Left ventricle myocardium inferior (tissue), 1 donor: ENCODE results near the gene MED29. TPM values are rescaled to one million over a fixed set of nuclear protein-coding genes. Genes with fewer than 3 reads are reported as not detected.

ENCODE experiments used
- DNase-seq: peaks from one replicate; pipeline ENCODE4 v3.0.0-alpha.2; 2020
- H3K27ac ChIP-seq: fragments of 200-600 bp; replicated peaks from 2 replicates; pipeline ENCODE4 v1.8.0; 2021
- H3K27me3 ChIP-seq: fragments of 200-600 bp; 2 replicates; pipeline ENCODE4 v1.8.0; 2021; ENCODE audit warnings: low read depth
- H3K36me3 ChIP-seq: fragments of 200-600 bp; 2 replicates; pipeline ENCODE4 v1.8.0; 2021
- H3K4me1 ChIP-seq: fragments of 200-600 bp; 2 replicates; pipeline ENCODE4 v1.8.0; 2021
- H3K4me3 ChIP-seq: fragments of 200-600 bp; 2 replicates; pipeline ENCODE4 v1.8.0; 2021; ENCODE audit warnings: mild to moderate bottlenecking, moderate library complexity
- H3K9me3 ChIP-seq: fragments of 200-600 bp; replicated peaks from 2 replicates; pipeline ENCODE4 v1.8.0; 2021
- intact Hi-C: fragments of 100-400 bp; cut with micrococcal nuclease; formaldehyde crosslinking; loops from one replicate; pipeline ENCODE4 v1.11.0; 2022
- total RNA-seq: library from RNA; stranded (reverse); fragmentation: NEBNext Ultra II Directional; extraction: Animal tissue kit (Norgen Biotek cat#: 25700); gene quantifications from one replicate; pipeline ENCODE4 v1.2.1, GENCODE V29; 2021
- TF ChIP-seq, protein P1 (sequence below): fragments of 200-600 bp; IDR thresholded peaks from 2 replicates; pipeline ENCODE4 v1.8.0; 2021; ENCODE audit warnings: antibody characterized with exemption, mild to moderate bottlenecking, borderline replicate concordance
- donor health status: DM: no; HTN: yes; CAD: no; lungs with severe emphysema.

The MED29 gene
- total RNA-seq, 1 donor from 2014 or later, result 25.7 TPM

DNA sequence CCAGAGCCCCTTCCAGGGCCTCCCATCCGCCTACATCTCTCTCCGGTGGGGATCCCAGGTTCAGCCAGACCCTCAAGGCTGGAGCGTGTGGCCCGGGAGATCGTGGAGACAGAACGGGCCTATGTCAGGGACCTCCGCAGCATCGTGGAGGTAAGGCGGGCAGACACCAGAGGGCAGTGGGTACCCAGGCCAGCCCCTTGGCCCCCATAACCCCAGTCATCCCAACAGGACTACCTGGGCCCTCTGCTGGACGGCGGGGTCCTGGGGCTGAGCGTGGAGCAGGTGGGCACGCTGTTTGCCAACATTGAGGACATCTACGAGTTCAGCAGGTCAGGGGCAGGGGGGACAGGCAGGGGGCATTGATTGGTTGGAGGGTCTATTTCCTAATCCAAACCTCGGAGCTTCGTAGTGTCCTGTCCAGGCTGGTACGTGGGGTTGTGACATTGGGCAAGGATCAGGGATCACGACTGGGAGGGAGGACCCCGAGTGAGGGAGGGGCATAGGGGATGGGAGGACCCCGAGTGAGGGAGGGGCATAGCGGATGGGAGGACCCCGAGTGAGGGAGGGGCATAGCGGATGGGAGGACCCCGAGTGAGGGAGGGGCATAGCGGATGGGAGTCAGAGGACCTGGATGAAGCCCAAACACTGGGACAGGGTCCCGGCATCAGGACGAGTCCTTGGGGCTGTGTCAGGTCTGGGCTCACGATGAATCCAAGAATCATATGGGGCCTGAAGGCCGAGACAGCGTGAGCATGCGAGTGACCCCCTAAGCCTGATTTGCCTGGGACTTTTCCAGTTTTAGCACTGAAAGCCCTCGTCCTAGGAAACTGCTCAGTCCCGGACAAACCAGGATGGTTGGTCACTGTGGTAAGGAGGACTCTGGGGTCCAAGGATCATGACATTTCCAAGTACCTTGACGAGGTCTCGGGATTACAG lies 24.2 kb downstream of the MED29 start:
- peaks cover 64% of the 10 kb centered on the region for H3K4me1 ChIP-seq
- intact Hi-C loops, result no loop called here
- peaks cover 36% of the 10 kb centered on the region for H3K36me3 ChIP-seq
- no peak for DNase-seq
- H3K27me3 ChIP-seq, result no peaks in the 10 kb centered on the region
- peak overlapping the region; percentile 87 for H3K4me3 ChIP-seq
- TF ChIP-seq, protein P1, sequence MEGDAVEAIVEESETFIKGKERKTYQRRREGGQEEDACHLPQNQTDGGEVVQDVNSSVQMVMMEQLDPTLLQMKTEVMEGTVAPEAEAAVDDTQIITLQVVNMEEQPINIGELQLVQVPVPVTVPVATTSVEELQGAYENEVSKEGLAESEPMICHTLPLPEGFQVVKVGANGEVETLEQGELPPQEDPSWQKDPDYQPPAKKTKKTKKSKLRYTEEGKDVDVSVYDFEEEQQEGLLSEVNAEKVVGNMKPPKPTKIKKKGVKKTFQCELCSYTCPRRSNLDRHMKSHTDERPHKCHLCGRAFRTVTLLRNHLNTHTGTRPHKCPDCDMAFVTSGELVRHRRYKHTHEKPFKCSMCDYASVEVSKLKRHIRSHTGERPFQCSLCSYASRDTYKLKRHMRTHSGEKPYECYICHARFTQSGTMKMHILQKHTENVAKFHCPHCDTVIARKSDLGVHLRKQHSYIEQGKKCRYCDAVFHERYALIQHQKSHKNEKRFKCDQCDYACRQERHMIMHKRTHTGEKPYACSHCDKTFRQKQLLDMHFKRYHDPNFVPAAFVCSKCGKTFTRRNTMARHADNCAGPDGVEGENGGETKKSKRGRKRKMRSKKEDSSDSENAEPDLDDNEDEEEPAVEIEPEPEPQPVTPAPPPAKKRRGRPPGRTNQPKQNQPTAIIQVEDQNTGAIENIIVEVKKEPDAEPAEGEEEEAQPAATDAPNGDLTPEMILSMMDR, result no peak
- peak overlapping the region; percentile 99 for H3K27ac ChIP-seq
- no peaks in the 10 kb centered on the region for H3K9me3 ChIP-seq

DNA sequence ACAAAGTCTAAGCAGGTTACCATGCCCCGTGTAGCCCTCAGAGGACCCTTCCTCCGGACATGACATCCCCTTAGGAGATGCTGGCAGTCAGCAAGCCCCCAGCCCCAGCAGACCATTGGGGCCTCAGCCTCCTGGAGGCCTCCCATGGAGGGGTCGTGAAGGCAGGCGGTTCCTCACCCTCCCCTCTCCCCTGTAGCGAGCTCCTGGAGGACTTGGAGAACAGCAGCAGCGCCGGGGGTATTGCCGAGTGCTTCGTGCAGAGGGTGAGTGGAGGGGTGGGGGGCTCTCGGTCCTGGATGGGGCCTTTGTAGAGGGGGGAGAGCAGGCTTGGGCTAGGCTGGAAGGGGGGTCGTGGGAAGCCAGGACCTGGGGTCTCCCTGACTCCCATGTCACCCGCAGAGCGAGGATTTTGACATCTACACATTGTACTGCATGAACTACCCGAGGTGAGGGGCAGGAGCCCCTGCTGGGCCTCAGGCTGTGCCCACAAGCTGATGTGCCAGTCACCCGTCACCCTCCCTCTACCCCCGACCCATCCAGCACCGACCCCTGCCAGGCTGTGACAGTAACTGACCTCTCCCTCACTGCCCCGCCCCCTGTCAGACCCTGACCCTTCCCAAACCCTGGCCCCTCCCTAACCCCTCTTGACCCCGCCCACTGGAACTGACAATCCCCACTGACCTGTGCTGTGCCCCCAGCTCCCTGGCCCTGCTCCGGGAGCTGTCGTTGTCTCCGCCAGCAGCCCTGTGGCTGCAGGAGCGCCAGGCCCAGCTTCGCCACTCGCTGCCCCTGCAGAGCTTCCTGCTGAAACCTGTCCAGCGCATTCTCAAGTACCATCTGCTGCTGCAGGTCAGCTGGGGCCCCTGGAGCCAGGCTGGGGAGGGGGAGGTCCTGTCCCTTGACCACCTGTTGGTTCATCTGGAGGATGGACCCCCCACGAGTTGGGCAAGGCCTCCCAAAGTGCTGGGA lies 25.3 kb downstream of the MED29 start:
- TF ChIP-seq, protein P1, result no peak
- Histone ChIP-seq H3K36me3 (peaks cover 46% of the 10 kb centered on the region), H3K4me3 (peak overlapping the region; percentile 87), H3K4me1 (peaks cover 53% of the 10 kb centered on the region), H3K27me3 (no peaks in the 10 kb centered on the region), H3K9me3 (no peaks in the 10 kb centered on the region), H3K27ac (no peak overlapping the region)
- DNase-seq, result no peak
- intact Hi-C loops, result no loop called here

DNA sequence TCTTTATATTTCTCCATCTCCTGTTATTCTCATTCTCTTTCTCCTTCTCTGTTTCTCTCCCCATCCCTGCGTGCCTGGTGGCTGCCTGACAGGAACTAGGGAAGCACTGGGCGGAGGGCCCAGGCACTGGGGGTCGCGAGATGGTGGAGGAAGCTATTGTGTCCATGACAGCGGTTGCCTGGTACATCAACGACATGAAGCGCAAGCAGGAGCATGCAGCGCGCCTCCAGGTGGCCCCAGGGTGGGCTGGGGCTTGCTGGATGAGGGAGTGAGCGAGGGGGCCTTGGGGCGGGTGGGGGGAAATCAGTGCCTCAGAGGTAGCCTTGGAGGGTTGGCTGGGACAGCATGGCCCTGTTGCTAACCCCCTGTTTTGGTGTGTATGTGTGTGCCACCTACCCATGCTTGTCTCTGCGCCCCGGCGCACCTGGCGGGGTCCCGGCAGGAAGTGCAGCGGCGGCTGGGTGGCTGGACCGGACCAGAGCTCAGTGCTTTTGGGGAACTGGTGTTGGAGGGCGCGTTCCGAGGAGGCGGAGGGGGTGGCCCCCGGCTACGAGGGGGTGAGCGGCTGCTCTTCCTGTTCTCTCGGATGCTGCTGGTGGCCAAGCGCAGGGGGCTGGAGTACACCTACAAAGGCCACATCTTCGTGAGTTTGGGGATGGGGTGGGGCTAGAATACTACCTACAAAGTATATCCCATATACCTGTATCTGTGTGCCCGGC lies 26.4 kb downstream of the MED29 start:
- peaks cover 49% of the 10 kb centered on the region for H3K4me1 ChIP-seq
- H3K9me3 ChIP-seq, result no peaks in the 10 kb centered on the region
- DNase-seq, result no peak
- TF ChIP-seq, protein P1, result no peak
- no peak overlapping the region for H3K4me3 ChIP-seq
- intact Hi-C loops, result no loop called here
- H3K27ac ChIP-seq, result no peak overlapping the region
- H3K36me3 ChIP-seq, result peaks cover 58% of the 10 kb centered on the region
- H3K27me3 ChIP-seq, result no peaks in the 10 kb centered on the region

DNA sequence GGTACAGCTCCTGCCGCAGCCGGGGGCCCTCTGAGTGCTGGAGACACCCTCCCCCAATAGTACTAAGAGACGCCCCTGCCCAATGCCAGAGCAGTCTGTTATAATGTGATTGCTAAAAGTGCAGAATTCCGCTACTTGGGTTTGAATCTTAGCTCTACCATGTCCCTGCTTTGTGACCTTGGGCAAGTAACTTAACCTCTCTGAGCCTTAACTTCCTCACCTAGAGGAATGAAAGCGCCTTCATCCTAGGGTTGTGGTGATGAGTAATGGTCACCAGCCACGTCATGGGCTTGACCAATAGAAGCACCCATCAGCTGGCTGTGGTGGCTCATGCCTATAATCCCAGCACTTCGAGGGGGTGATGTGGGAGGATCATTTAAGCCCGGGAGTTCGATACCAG lies 27.8 kb downstream of the MED29 start:
- Histone ChIP-seq H3K36me3 (peaks cover 68% of the 10 kb centered on the region), H3K4me1 (peaks cover 35% of the 10 kb centered on the region), H3K9me3 (no peaks in the 10 kb centered on the region), H3K27ac (no peak overlapping the region), H3K4me3 (no peak overlapping the region), H3K27me3 (no peaks in the 10 kb centered on the region)
- DNase-seq, result no peak
- TF ChIP-seq, protein P1, result no peak
- intact Hi-C loops, result no loop called here

DNA sequence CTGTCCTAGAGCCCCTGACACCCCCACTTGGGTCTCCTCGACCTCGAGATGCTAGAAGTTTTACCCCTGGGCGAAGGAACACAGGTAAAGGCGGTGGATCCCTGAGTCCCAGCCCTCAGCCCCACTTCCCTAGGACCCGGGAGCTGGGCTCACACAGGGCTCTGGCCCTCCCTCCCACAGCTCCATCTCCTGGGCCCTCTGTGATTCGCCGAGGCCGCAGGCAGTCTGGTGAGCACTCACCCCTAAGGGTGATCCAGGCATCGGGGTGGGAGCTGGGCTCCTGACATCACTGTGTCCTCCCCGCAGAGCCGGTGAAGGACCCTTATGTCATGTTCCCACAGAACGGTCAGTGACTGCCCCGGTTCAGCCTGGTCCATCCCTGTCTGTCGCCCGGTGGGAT lies 29.6 kb downstream of the MED29 start:
- Histone ChIP-seq H3K36me3 (peaks cover 76% of the 10 kb centered on the region), H3K27me3 (no peaks in the 10 kb centered on the region), H3K4me3 (no peak overlapping the region), H3K4me1 (peaks cover 17% of the 10 kb centered on the region), H3K9me3 (no peaks in the 10 kb centered on the region), H3K27ac (no peak overlapping the region)
- no peak for DNase-seq
- TF ChIP-seq, protein P1, result no peak
- intact Hi-C loops, result no loop called here
